ENCODE measurements around the gene GCNT3.

- TF ChIP-seq EZH2 (IDR thresholded peaks at IDR 0.05; ENCODE audit: low read depth, low read length, severe bottlenecking) (no peak), CTCF (IDR thresholded peaks at IDR 0.05; ENCODE audit: control extremely low read depth in 1 of 3, insufficient read depth in 1 of 3, low read depth in 1 of 3, low read length in 3 of 3) (no peak), RFX5 (IDR thresholded peaks at IDR 0.05; ENCODE audit: borderline replicate concordance, low read depth, low read length) (no peak)
Observed at GRCh38 chr15:59587085-59587826, 24.3 kb upstream of the GCNT3 start.
